ENCODE data around the gene KCNN2. TPM values are rescaled to one million over a fixed set of nuclear protein-coding genes. Genes with fewer than 3 reads are reported as not detected.

KCNN2 gene
- total RNA-seq, 2 experiments from 2014 or later = not detected

DNA sequence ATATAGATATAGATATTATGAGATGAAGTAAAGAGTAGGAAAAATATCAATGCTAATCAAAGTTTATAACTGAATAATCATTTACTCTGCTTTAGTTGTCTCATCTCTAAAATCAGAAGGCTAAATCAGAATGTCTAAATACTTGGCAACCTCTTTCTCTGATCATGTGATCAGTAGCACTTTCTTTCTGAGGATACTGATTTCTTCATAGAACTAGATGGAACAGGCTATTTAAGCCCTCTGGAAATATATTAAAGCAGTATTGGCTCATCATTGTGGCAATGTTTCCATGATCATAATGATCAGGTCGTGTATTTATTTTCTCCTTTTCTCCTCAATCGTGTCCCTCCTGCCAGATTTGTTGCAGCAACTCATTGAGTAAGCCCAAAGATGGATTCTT lies 109.7 kb downstream of the KCNN2 start:
- CTCF ChIA-PET = no interaction called here
- POLR2A ChIA-PET = no interaction called here

DNA sequence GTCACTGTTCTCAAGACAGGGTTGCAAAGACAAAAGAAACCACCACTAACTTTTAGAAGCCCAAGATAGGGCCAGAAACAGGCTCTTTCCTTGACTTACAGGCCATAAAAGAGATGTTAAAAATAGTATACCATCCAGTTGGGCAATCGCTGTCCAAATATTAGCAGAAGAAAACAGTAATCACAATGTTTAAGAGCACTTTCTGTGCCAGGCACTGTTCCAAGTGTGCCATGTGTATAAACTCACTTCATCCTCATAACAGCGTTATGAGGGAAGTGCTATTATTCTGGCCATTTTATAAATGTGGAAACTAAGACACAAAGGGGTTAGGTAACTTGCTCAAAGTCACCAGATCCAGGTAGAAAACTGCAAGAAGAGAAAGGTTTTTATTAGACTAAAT lies 111.7 kb downstream of the KCNN2 start:
- ChIA-PET POLR2A (no interaction called here), CTCF (no interaction called here)

DNA sequence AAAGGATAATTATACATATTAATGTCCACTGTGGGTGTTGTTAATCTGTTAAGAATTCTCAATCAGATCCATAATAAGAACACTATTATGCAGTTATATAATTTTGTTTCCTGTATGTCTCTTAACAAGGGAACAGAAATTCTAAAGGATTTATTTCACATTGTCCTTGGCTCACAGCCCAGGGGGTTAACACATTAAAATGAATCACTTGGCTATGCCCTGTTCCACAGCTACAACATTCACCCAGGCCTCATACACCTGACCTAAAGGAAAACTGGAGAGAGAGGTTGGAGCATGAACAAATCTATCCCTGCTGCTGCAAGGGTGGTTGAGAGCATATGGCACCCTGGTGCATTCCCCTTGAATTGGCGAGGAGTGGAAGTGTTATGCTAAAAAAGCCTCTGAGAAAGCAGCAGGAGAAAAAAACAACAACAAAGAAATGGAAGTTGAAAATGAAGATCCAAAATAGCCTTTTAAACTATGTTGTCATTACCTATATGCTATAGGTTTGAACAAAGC lies 116.0 kb downstream of the KCNN2 start:
- ChIA-PET POLR2A (no interaction called here), CTCF (no interaction called here)

DNA sequence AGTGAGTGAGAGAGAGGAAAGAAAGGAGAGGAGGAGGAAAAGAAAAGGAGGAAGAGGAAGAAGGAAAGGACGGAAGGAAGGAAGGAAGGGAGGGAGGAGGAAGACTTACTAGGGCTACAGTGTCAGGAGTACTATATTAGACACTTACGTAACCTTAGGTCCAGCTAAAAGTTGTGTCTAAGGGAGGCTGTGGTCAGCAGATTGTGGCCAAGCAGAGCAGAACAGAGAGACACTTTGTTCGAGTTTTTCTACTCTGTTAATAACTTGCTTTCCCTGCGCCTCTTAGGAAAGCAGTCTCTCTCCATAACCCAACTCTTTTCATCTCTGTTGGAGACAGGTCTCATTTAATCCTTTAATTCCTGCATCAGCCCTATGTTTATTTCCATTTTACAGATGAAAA lies 138.9 kb downstream of the KCNN2 start:
- CTCF ChIA-PET = no interaction called here
- POLR2A ChIA-PET = no interaction called here

DNA sequence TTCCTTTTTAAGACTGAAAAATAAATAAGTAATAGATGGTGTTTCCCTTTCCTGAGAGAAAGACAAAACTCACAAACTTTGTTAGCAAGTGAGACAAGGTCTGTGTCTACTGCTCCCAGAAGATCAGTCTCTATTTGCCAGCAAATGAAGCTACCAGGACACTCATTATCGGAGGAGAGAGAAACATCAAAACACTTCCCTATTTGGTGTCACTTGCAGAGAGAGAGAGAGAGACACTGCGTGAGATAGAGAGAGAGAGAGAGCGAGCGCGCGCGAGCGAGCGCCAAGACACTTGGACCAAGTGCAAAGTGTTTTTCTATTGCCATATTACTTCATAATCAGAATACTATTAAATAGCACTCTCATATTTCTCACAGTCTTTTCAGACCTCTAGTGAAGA lies 142.7 kb downstream of the KCNN2 start:
- ChIA-PET CTCF (no interaction called here), POLR2A (no interaction called here)

DNA sequence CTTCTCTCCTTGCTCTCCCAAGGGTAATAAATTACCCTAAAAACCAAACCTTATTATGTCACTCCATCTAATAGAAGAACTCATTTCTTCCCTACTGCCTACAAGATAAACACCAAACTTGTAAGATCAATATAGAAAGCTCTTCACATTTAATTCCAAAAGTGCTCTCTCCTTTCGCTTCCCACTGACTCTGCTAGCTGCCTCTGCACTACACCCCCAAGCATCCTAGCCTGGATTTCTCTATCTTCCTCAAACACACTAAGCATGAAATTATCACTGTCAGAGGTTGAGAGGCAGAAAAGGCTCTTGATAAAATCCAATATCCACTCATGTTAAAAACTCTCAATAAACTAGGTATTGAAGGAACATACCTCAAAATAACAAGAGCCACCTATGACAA lies 162.4 kb downstream of the KCNN2 start:
- ChIA-PET CTCF (no interaction called here), POLR2A (no interaction called here)

DNA sequence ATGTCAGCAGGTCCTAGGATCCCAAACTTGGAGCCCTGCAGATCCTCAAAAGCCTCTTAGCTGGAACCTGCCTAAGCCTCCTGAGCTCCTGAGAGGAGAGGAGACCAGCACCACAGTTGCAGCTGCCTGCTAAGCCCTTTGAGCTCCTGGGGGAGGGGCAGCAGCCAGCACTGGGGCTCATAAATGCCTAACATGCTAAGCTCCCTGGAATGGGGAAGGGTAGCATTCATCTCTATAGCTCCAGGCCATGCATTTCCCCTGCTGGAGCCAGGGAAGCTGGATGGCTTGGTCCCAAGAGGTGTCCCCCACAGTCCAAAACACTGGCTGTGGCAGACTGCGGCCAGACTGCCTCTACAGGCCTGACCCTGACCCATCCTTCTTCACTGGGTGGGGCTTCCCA lies 182.7 kb downstream of the KCNN2 start:
- ChIA-PET CTCF (no interaction called here), POLR2A (no interaction called here)

All from activated CD8-positive, alpha-beta memory T cell treated with anti-CD3 and anti-CD28 coated beads for 36 hours (primary cell).